Naive thymus-derived CD4-positive, alpha-beta T cell (primary cell): ENCODE data around the gene CLDN2. TPM values are rescaled to one million over a fixed set of nuclear protein-coding genes. Genes with fewer than 3 reads are reported as not detected.
"Not testable (repeated sequence)": the region's sequence is repeated elsewhere in the genome, so short reads cannot be mapped to it uniquely, and the experiment has no call there.

Experiments used
- ATAC-seq: fragments of 150-1000 bp; cut with Tn5 transposase; 2 replicates; pipeline ENCODE4 v1.10.0; 2021; ENCODE audit warnings: mild to moderate bottlenecking, moderate library complexity
- CTCF ChIA-PET: fragments of 350-600 bp; sonication (Branson Sonifier 250); formaldehyde crosslinking; loops from one replicate; lab custom pipeline; 2021; ENCODE audit warnings: antibody characterized with exemption; lab: Charles Lee
- POLR2A ChIA-PET: fragments of 350-600 bp; sonication (Branson Sonifier 250); formaldehyde crosslinking; loops from one replicate; lab custom pipeline; 2021; ENCODE audit warnings: antibody characterized with exemption, inconsistent platforms; lab: Charles Lee
- DNase-seq, 9 donors: peaks; one replicate each; pipeline versions ENCODE4 v3.0.0 to v3.0.0-alpha.2; 2020 to 2022; ENCODE audit warnings: mixed read lengths in 1 of 9
- H3K27ac ChIP-seq: one replicate; pipeline ENCODE4 v1.7.0; 2013; ENCODE audit warnings: mild to moderate bottlenecking, low read depth, low read length, moderate library complexity
- H3K27me3 ChIP-seq, 2 donors: one replicate each; pipeline ENCODE4 v1.7.0; 2013; ENCODE audit warnings: low read length in 2 of 2, mild to moderate bottlenecking in 2 of 2, moderate library complexity in 2 of 2; ENCODE audit not compliant: control insufficient read depth in 2 of 2, insufficient read depth in 2 of 2
- H3K36me3 ChIP-seq, 3 experiments: 1 replicate in 2 of 3; 2 replicates in 1 of 3; pipeline ENCODE4 v1.7.0; 2013; ENCODE audit warnings: low read length in 3 of 3, mild to moderate bottlenecking in 3 of 3, moderate library complexity in 1 of 3; ENCODE audit not compliant: insufficient read depth in 3 of 3, control insufficient read depth in 2 of 3
- H3K4me1 ChIP-seq, 2 donors: one replicate each; pipeline ENCODE4 v1.7.0; 2013; ENCODE audit warnings: low read length in 2 of 2, mild to moderate bottlenecking in 2 of 2, moderate library complexity in 1 of 2; ENCODE audit not compliant: control insufficient read depth in 2 of 2, insufficient read depth in 2 of 2
- H3K4me3 ChIP-seq: 2 replicates; pipeline ENCODE4 v1.7.0; 2013; ENCODE audit warnings: mild to moderate bottlenecking, low read length
- H3K9me3 ChIP-seq, 3 experiments: 1 replicate in 2 of 3; 2 replicates in 1 of 3; pipeline ENCODE4 v1.7.0; 2013; ENCODE audit warnings: low read length in 3 of 3; ENCODE audit not compliant: control insufficient read depth in 2 of 3
- H3K27ac Mint-ChIP-seq, 9 donors: one replicate each; pipeline ENCODE4 v1.8.0; 2020 to 2022; ENCODE audit warnings: mixed read lengths in 9 of 9, mild to moderate bottlenecking in 8 of 9, moderate library complexity in 5 of 9, inconsistent platforms in 2 of 9
- H3K27me3 Mint-ChIP-seq, 5 donors: one replicate each; pipeline ENCODE4 v1.8.0; 2021 to 2022; ENCODE audit warnings: mixed read lengths in 5 of 5, mild to moderate bottlenecking in 1 of 5
- H3K36me3 Mint-ChIP-seq, 5 donors: one replicate each; pipeline ENCODE4 v1.8.0; 2020 to 2022; ENCODE audit warnings: mixed read lengths in 5 of 5, mild to moderate bottlenecking in 3 of 5, inconsistent platforms in 1 of 5
- H3K4me1 Mint-ChIP-seq, 7 donors: one replicate each; pipeline ENCODE4 v1.8.0; 2020 to 2022; ENCODE audit warnings: mixed read lengths in 7 of 7, mild to moderate bottlenecking in 3 of 7, inconsistent platforms in 1 of 7
- H3K4me3 Mint-ChIP-seq, 10 donors: one replicate each; pipeline ENCODE4 v1.8.0; 2020 to 2022; ENCODE audit warnings: mild to moderate bottlenecking in 10 of 10, mixed read lengths in 10 of 10, moderate library complexity in 6 of 10, inconsistent platforms in 2 of 10
- H3K9me3 Mint-ChIP-seq, 11 donors: one replicate each; pipeline ENCODE4 v1.8.0; 2020 to 2022; ENCODE audit warnings: mixed read lengths in 11 of 11, mild to moderate bottlenecking in 4 of 11, inconsistent platforms in 1 of 11, moderate library complexity in 1 of 11
- intact Hi-C, 2 donors: fragments of 100-400 bp; cut with micrococcal nuclease; formaldehyde crosslinking; loops; one replicate each; pipeline ENCODE4 v1.15.1; 2023
- polyA plus RNA-seq, 2 donors: library from polyadenylated mRNA; unstranded; fragments of 300-500 nt; fragmentation: Illumina TruSeq; gene quantifications; one replicate each; pipeline ENCODE4 v1.2.3, GENCODE V29; 2021
- total RNA-seq, 6 experiments: library from RNA in 5 of 6; stranded (reverse) in 5 of 6; gene quantifications; 1 replicate in 5 of 6; 2 replicates in 1 of 6; pipeline ENCODE4 v1.2.3 and lab custom pipeline; 2021 to 2026

The CLDN2 gene
- total RNA-seq (not detected), polyA plus RNA-seq (not detected), total RNA-seq (lab: John Stamatoyannopoulos, UW) (not detected)

- Histone ChIP-seq H3K27me3 (no peaks in the 10 kb centered on the region), H3K36me3 (no peaks in the 10 kb centered on the region), H3K9me3 (no peaks in the 10 kb centered on the region), H3K27ac (no peak within 1 kb of the TSS), H3K4me1 (peaks cover 11 to 13% of the 10 kb centered on the region in 2 donors), H3K4me3 (no peak within 1 kb of the TSS)
- Mint-ChIP-seq H3K4me1 (peaks cover 0 to 27% (median 19%) of the 10 kb centered on the region in 7 donors), H3K9me3 (no peaks in the 10 kb centered on the region), H3K36me3 (no peaks in the 10 kb centered on the region), H3K27ac (peak within 1 kb of the TSS in 1 of 9 donors; percentile 40), H3K4me3 (no peak within 1 kb of the TSS), H3K27me3 (peaks cover 0 to 15% (median 0%) of the 10 kb centered on the region in 5 donors)
- intact Hi-C loops, result no loop called here
- DNase-seq, result no peak
- ChIA-PET POLR2A (no interaction called here), CTCF (no interaction called here)
- ATAC-seq, result no peak
These were observed at the start of gene CLDN2 for GRCh38 chrX:106919932-106920452. CLDN2 (plus strand) TSS chrX:106920402; CDS start chrX:106928229, 7,827 bp downstream.

- H3K4me1 ChIP-seq, H3K4me3 Mint-ChIP-seq, ATAC-seq, H3K9me3 ChIP-seq, H3K36me3 ChIP-seq, DNase-seq, POLR2A ChIA-PET, CTCF ChIA-PET, H3K9me3 Mint-ChIP-seq, H3K4me3 ChIP-seq, H3K27me3 Mint-ChIP-seq, H3K36me3 Mint-ChIP-seq, H3K27ac Mint-ChIP-seq, H3K27ac ChIP-seq, H3K27me3 ChIP-seq, H3K4me1 Mint-ChIP-seq: not testable (repeated sequence)
- intact Hi-C loops, result loop anchor here (5.0 to 10.0 kb wide), 3 partner anchors 388 to 1200 kb away; no protein-coding TSS in a partner anchor
These were observed 47.4 kb upstream of the CLDN2 start for GRCh38 chrX:106872796-106873195.

GRCh38 chrX:106874075-106874474, 46.1 kb upstream of the CLDN2 start:
- DNase-seq (peak in 4 of 9 donors; percentile 14 to 22 (median 21)), ATAC-seq (no peak)
- no peaks in the 10 kb centered on the region for H3K4me1 Mint-ChIP-seq
- intact Hi-C loops, result loop anchor here (1.0 to 10.0 kb wide), 4 partner anchors 389 to 1198 kb away; no protein-coding TSS in a partner anchor
- Histone ChIP-seq H3K4me1 (no peaks in the 10 kb centered on the region), H3K27me3 (no peaks in the 10 kb centered on the region), H3K36me3 (no peaks in the 10 kb centered on the region), H3K4me3 (no peak overlapping the region), H3K9me3 (no peaks in the 10 kb centered on the region), H3K27ac (no peak overlapping the region)
- H3K27me3 Mint-ChIP-seq, result peaks cover 0 to 9% (median 3%) of the 10 kb centered on the region in 5 donors
- no peak overlapping the region for H3K27ac Mint-ChIP-seq
- no peak overlapping the region for H3K4me3 Mint-ChIP-seq
- ChIA-PET CTCF (interaction anchor here (0.5 to 1.0 kb wide), 4 partner anchors 24 to 922 kb away, joined by 3 to 5 read pairs (median 4); partner anchors contain the start of gene NCBP2L), POLR2A (no interaction called here)
- no peaks in the 10 kb centered on the region for H3K36me3 Mint-ChIP-seq
- H3K9me3 Mint-ChIP-seq, result no peaks in the 10 kb centered on the region

GRCh38 chrX:106875151-106875550, 45.1 kb upstream of the CLDN2 start:
- Mint-ChIP-seq H3K36me3 (no peaks in the 10 kb centered on the region), H3K9me3 (no peaks in the 10 kb centered on the region), H3K4me3 (no peak overlapping the region), H3K27me3 (peaks cover under 1 to 20% (median 13%) of the 10 kb centered on the region in 5 donors), H3K4me1 (no peaks in the 10 kb centered on the region), H3K27ac (no peak overlapping the region)
- POLR2A ChIA-PET, result no interaction called here
- no peak overlapping the region for H3K27ac ChIP-seq
- H3K9me3 ChIP-seq, result no peaks in the 10 kb centered on the region
- H3K4me3 ChIP-seq, result no peak overlapping the region
- no peak for DNase-seq
- no peak for ATAC-seq
- no peaks in the 10 kb centered on the region for H3K36me3 ChIP-seq
- intact Hi-C loops, result loop anchor here in 1 of 2 donors (10.0 kb wide), 1 partner anchor 390 kb away; no protein-coding TSS in a partner anchor
- CTCF ChIA-PET, result interaction anchor here (0.6 to 1.4 kb wide), 3 partner anchors 9 to 127 kb away, joined by 3 to 5 read pairs (median 4); no protein-coding TSS in a partner anchor
- H3K4me1 ChIP-seq, result no peaks in the 10 kb centered on the region
- H3K27me3 ChIP-seq, result no peaks in the 10 kb centered on the region

- no peak overlapping the region for H3K4me3 Mint-ChIP-seq
- no peaks in the 10 kb centered on the region for H3K27me3 ChIP-seq
- no peaks in the 10 kb centered on the region for H3K36me3 ChIP-seq
- no peak overlapping the region for H3K27ac Mint-ChIP-seq
- no peak overlapping the region for H3K27ac ChIP-seq
- no peak overlapping the region for H3K4me3 ChIP-seq
- H3K4me1 Mint-ChIP-seq, result no peaks in the 10 kb centered on the region
- no peak for DNase-seq
- H3K9me3 ChIP-seq, result no peaks in the 10 kb centered on the region
- no peaks in the 10 kb centered on the region for H3K36me3 Mint-ChIP-seq
- POLR2A ChIA-PET, result no interaction called here
- peaks cover 0 to 12% (median 0%) of the 10 kb centered on the region in 5 donors for H3K27me3 Mint-ChIP-seq
- intact Hi-C loops, result no loop called here
- CTCF ChIA-PET, result no interaction called here
- H3K9me3 Mint-ChIP-seq, result no peaks in the 10 kb centered on the region
- no peak for ATAC-seq
- no peaks in the 10 kb centered on the region for H3K4me1 ChIP-seq
These were observed 30.7 kb upstream of the CLDN2 start for GRCh38 chrX:106889468-106889867.

GRCh38 chrX:106891762-106892460, 28.3 kb upstream of the CLDN2 start:
- H3K9me3 ChIP-seq, result no peaks in the 10 kb centered on the region
- Mint-ChIP-seq H3K27ac (no peak overlapping the region), H3K4me1 (no peaks in the 10 kb centered on the region), H3K36me3 (no peaks in the 10 kb centered on the region), H3K27me3 (peaks cover 0 to 9% (median 0%) of the 10 kb centered on the region in 5 donors), H3K9me3 (no peaks in the 10 kb centered on the region), H3K4me3 (no peak overlapping the region)
- no peaks in the 10 kb centered on the region for H3K36me3 ChIP-seq
- no peak for DNase-seq
- ChIA-PET POLR2A (no interaction called here), CTCF (no interaction called here)
- H3K4me3 ChIP-seq, result no peak overlapping the region
- intact Hi-C loops, result loop anchor here in 1 of 2 donors (10.0 kb wide), 2 partner anchors 133 to 433 kb away; no protein-coding TSS in a partner anchor
- no peak for ATAC-seq
- H3K27me3 ChIP-seq, result no peaks in the 10 kb centered on the region
- no peaks in the 10 kb centered on the region for H3K4me1 ChIP-seq
- H3K27ac ChIP-seq, result no peak overlapping the region
